ENCODE data around the gene SLC6A4.
A peak's percentile ranks its signal among the peaks of the same experiment; 100 is the strongest.
"Not testable (repeated sequence)": the region's sequence is repeated elsewhere in the genome, so short reads cannot be mapped to it uniquely, and the experiment has no call there.

SLC6A4 gene

GRCh38 chr17:30224419-30224960, 11.0 kb downstream of the SLC6A4 start:
- intact Hi-C loops (cut with DNase I), result no loop called here
- no peak for DNase-seq

GRCh38 chr17:30222721-30223175, 12.7 kb downstream of the SLC6A4 start:
- no peak for DNase-seq
- intact Hi-C loops (cut with DNase I), result no loop called here

- intact Hi-C loops (cut with DNase I), result no loop called here
- DNase-seq, result no peak
Observed at GRCh38 chr17:30222251-30222650, 13.2 kb downstream of the SLC6A4 start.

GRCh38 chr17:30221346-30221745, 14.2 kb downstream of the SLC6A4 start:
- no peak for DNase-seq
- intact Hi-C loops (cut with DNase I), result no loop called here

- intact Hi-C loops (cut with DNase I), result no loop called here
- DNase-seq, result no peak
Observed at GRCh38 chr17:30220414-30220813, 15.1 kb downstream of the SLC6A4 start.

GRCh38 chr17:30219833-30220232, 15.7 kb downstream of the SLC6A4 start:
- no peak for DNase-seq
- intact Hi-C loops (cut with DNase I), result no loop called here

- intact Hi-C loops (cut with DNase I), result no loop called here
- DNase-seq, result no peak
Observed at GRCh38 chr17:30219315-30219714, 16.2 kb downstream of the SLC6A4 start.

GRCh38 chr17:30218799-30219198, 16.7 kb downstream of the SLC6A4 start:
- no peak for DNase-seq
- intact Hi-C loops (cut with DNase I), result no loop called here

GRCh38 chr17:30217746-30218245, 17.7 kb downstream of the SLC6A4 start:
- intact Hi-C loops (cut with DNase I), result no loop called here
- DNase-seq, result no peak

- intact Hi-C loops (cut with DNase I), result no loop called here
- no peak for DNase-seq
Observed at GRCh38 chr17:30217054-30217453, 18.4 kb downstream of the SLC6A4 start.

- DNase-seq, result no peak
- intact Hi-C loops (cut with DNase I), result no loop called here
Observed at GRCh38 chr17:30212750-30213149, 22.7 kb downstream of the SLC6A4 start.

GRCh38 chr17:30211371-30211770, 24.1 kb downstream of the SLC6A4 start:
- intact Hi-C loops (cut with DNase I), result no loop called here
- no peak for DNase-seq

GRCh38 chr17:30210901-30211300, 24.6 kb downstream of the SLC6A4 start:
- intact Hi-C loops (cut with DNase I), result no loop called here
- DNase-seq, result no peak

- intact Hi-C loops (cut with DNase I), result no loop called here
- no peak for DNase-seq
Observed at GRCh38 chr17:30210366-30210765, 25.1 kb downstream of the SLC6A4 start.

GRCh38 chr17:30209930-30210329, 25.6 kb downstream of the SLC6A4 start:
- intact Hi-C loops (cut with DNase I), result no loop called here
- DNase-seq, result no peak

- intact Hi-C loops (cut with DNase I), result no loop called here
- no peak for DNase-seq
Observed at GRCh38 chr17:30208214-30208613, 27.3 kb downstream of the SLC6A4 start.

GRCh38 chr17:30207655-30208054, 27.8 kb downstream of the SLC6A4 start:
- intact Hi-C loops (cut with DNase I), result no loop called here
- no peak for DNase-seq

- intact Hi-C loops (cut with DNase I), result no loop called here
- no peak for DNase-seq
Observed at GRCh38 chr17:30203471-30203981, 32.0 kb downstream of the SLC6A4 start.

GRCh38 chr17:30200656-30201055, 34.8 kb downstream of the SLC6A4 start:
- DNase-seq; intact Hi-C loops (cut with DNase I): not testable (repeated sequence)

GRCh38 chr17:30200106-30200505, 35.4 kb downstream of the SLC6A4 start:
- intact Hi-C loops (cut with DNase I), result no loop called here
- peak in 1 of 42 donors; percentile 25 for DNase-seq

- intact Hi-C loops (cut with DNase I), result no loop called here
- no peak for DNase-seq
Observed at GRCh38 chr17:30199600-30199999, 35.9 kb downstream of the SLC6A4 start.

All from head of caudate nucleus (tissue), 42 donors.